Measurements from ENCODE around the gene WASF3. TPM values are rescaled to one million over a fixed set of nuclear protein-coding genes. Genes with fewer than 3 reads are reported as not detected.

WASF3 gene
- total and polyA plus RNA-seq, 4 donors = 4.9 to 14.4 (median 8.3) TPM

GRCh38 chr13:26664876-26665275 is 107.4 kb downstream of the WASF3 start:
- DNase-seq (no peak), ATAC-seq (ENCODE audit: insufficient read depth, low FRiP score) (no peak)
- no peaks in the 10 kb centered on the region for H3K27me3 ChIP-seq (ENCODE audit: control insufficient read depth in 3 of 3, insufficient read depth in 3 of 3, low read length in 2 of 3)
- H3K27ac ChIP-seq (ENCODE audit: low read depth in 1 of 2, low read length in 1 of 2) = no peak overlapping the region
- peaks cover 0 to 2% (median 0%) of the 10 kb centered on the region in 4 donors for H3K36me3 ChIP-seq (ENCODE audit: control insufficient read depth in 4 of 4, insufficient read depth in 4 of 4, low read length in 4 of 4)
- H3K4me1 ChIP-seq (ENCODE audit: control insufficient read depth in 5 of 5, insufficient read depth in 5 of 5, low read length in 5 of 5) = peaks cover 0 to 3% (median 0%) of the 10 kb centered on the region in 5 donors
- no peak overlapping the region for H3K4me3 ChIP-seq
- peaks cover 0 to 2% (median 0%) of the 10 kb centered on the region in 4 donors for H3K9me3 ChIP-seq (ENCODE audit: control insufficient read depth in 4 of 4, insufficient read depth in 3 of 4, low read length in 3 of 4)
- no peak for TF ChIP-seq CTCF (IDR thresholded peaks at IDR 0.05; ENCODE audit: control extremely low read depth, extremely low read depth)
- H3K9ac ChIP-seq (ENCODE audit: insufficient read depth in 1 of 2, low read length in 2 of 2) = no peak overlapping the region
- 83 to 87% methylated on average over 3 of the region's 3 CpGs for WGBS, 2 donors

- no peak for DNase-seq
- Histone ChIP-seq H3K9me3 (ENCODE audit: control insufficient read depth in 4 of 4, insufficient read depth in 3 of 4, low read length in 3 of 4) (no peaks in the 10 kb centered on the region), H3K27ac (ENCODE audit: low read depth in 1 of 2, low read length in 1 of 2) (no peak overlapping the region), H3K4me3 (no peak overlapping the region), H3K27me3 (ENCODE audit: control insufficient read depth in 3 of 3, insufficient read depth in 3 of 3, low read length in 2 of 3) (no peaks in the 10 kb centered on the region), H3K9ac (ENCODE audit: insufficient read depth in 1 of 2, low read length in 2 of 2) (no peak overlapping the region), H3K36me3 (ENCODE audit: control insufficient read depth in 4 of 4, insufficient read depth in 4 of 4, low read length in 4 of 4) (peaks cover 0 to 2% (median 0%) of the 10 kb centered on the region in 4 donors), H3K4me1 (ENCODE audit: control insufficient read depth in 5 of 5, insufficient read depth in 5 of 5, low read length in 5 of 5) (no peaks in the 10 kb centered on the region)
- 94 to 96% methylated on average over 5 of the region's 5 CpGs for WGBS, 2 donors
- ATAC-seq (ENCODE audit: insufficient read depth, low FRiP score) = no peak
- no peak for TF ChIP-seq CTCF (IDR thresholded peaks at IDR 0.05; ENCODE audit: control extremely low read depth, extremely low read depth)
These were observed 111.1 kb downstream of the WASF3 start for GRCh38 chr13:26668357-26669146.

- Histone ChIP-seq H3K27ac (ENCODE audit: low read depth in 1 of 2, low read length in 1 of 2) (no peak overlapping the region), H3K4me3 (no peak overlapping the region), H3K9ac (ENCODE audit: insufficient read depth in 1 of 2, low read length in 2 of 2) (no peak overlapping the region), H3K9me3 (ENCODE audit: control insufficient read depth in 4 of 4, insufficient read depth in 3 of 4, low read length in 3 of 4) (peaks cover 0 to 1% (median 0%) of the 10 kb centered on the region in 4 donors), H3K36me3 (ENCODE audit: control insufficient read depth in 4 of 4, insufficient read depth in 4 of 4, low read length in 4 of 4) (peaks cover 0 to 2% (median 0%) of the 10 kb centered on the region in 4 donors), H3K4me1 (ENCODE audit: control insufficient read depth in 5 of 5, insufficient read depth in 5 of 5, low read length in 5 of 5) (no peaks in the 10 kb centered on the region), H3K27me3 (ENCODE audit: control insufficient read depth in 3 of 3, insufficient read depth in 3 of 3, low read length in 2 of 3) (no peaks in the 10 kb centered on the region)
- no peak for TF ChIP-seq CTCF (IDR thresholded peaks at IDR 0.05; ENCODE audit: control extremely low read depth, extremely low read depth)
- 92% methylated on average over 5 of the region's 5 CpGs for WGBS, 2 donors
- DNase-seq (no peak), ATAC-seq (ENCODE audit: insufficient read depth, low FRiP score) (no peak)
These were observed 116.4 kb downstream of the WASF3 start for GRCh38 chr13:26673890-26674289.

Measured in lung (tissue), 12 donors.